ENCODE measurements around the gene TRMT44.
A peak's percentile ranks its signal among the peaks of the same experiment; 100 is the strongest.

The TRMT44 gene

DNA sequence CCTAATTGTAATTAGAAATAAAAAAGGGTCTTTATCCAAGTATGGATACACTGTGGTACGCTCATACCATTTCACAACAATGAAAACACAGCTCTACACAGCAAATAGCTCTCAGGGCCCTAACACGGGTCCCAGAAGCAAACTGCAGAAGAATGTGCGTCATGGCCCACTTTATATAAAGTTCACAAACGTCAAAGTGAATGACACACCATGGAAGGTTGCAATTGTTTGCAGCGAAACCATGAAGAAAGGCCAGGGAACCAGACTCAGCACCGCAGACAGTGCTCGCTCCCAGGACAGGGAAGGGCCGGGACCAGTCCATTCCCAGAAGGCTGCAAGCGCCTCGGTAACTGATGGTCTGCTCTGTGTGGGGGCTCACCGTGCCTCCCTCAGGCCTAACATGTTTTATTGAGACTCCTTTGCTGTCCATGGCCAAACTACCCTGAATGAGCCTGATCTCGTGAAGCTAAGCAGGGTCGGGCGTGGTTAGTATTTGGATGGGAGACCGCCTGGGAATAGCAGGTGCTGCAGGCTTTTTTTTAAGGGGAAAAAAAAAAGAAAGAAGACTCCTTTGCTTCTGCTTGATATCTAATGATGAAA is 47.9 kb upstream of the TRMT44 start:
- peaks cover 24% of the 10 kb centered on the region for H3K4me1 ChIP-seq (ENCODE audit: low read length)
- no peak overlapping the region for H3K4me3 ChIP-seq (ENCODE audit: low read length)
- H3K9me3 ChIP-seq (ENCODE audit: insufficient read depth, low read length): no peaks in the 10 kb centered on the region
- H3K27ac ChIP-seq (ENCODE audit: low read length): peak overlapping the region; percentile 67
- no peaks in the 10 kb centered on the region for H3K79me2 ChIP-seq (ENCODE audit: low read length)
- H2AFZ ChIP-seq (ENCODE audit: low read depth, low read length): no peak overlapping the region
- TF ChIP-seq, protein P1, sequence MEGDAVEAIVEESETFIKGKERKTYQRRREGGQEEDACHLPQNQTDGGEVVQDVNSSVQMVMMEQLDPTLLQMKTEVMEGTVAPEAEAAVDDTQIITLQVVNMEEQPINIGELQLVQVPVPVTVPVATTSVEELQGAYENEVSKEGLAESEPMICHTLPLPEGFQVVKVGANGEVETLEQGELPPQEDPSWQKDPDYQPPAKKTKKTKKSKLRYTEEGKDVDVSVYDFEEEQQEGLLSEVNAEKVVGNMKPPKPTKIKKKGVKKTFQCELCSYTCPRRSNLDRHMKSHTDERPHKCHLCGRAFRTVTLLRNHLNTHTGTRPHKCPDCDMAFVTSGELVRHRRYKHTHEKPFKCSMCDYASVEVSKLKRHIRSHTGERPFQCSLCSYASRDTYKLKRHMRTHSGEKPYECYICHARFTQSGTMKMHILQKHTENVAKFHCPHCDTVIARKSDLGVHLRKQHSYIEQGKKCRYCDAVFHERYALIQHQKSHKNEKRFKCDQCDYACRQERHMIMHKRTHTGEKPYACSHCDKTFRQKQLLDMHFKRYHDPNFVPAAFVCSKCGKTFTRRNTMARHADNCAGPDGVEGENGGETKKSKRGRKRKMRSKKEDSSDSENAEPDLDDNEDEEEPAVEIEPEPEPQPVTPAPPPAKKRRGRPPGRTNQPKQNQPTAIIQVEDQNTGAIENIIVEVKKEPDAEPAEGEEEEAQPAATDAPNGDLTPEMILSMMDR (IDR thresholded peaks at IDR 0.05; ENCODE audit: low read depth, low read length): no peak
- TF ChIP-seq EZH2phosphoT487 (IDR thresholded peaks at IDR 0.05; ENCODE audit: low read depth): no peak
- 0 out of 2 replicates have a peak overlapping the region, but pooled peaks have one; percentile 9 for H3K9ac ChIP-seq (ENCODE audit: low read length)
- peaks cover 24% of the 10 kb centered on the region for H3K36me3 ChIP-seq (replicated peaks; ENCODE audit: low read depth, low read length)
- peak overlapping the region; percentile 60; the same call in 1 of the 2 replicates for H3K4me2 ChIP-seq (ENCODE audit: low read length)
- no peaks in the 10 kb centered on the region for H3K27me3 ChIP-seq (ENCODE audit: low read depth, low read length)
- no peaks in the 10 kb centered on the region for H4K20me1 ChIP-seq (ENCODE audit: insufficient read depth, low read length)

DNA sequence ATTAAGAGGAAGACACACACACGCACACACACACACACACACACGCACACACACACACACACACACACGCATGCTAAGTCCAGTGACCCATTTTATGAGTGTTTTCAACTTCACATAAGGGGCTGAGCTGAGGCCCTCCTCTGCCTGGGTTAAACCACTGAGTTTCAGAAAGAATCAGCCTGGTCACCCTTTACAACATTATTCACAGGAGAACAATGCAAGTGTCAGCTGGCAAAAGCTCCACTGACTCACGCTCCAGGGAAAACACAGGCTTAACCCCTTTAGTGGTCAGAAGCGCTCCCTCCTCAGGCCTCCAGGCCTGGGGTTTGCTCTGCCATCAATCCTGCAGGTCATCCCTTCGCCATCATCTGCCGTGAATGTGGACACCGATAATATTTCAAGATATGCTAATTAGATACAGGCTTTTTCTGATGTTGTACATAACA is 47.0 kb upstream of the TRMT44 start:
- no peak overlapping the region for H3K4me2 ChIP-seq (ENCODE audit: low read length)
- no peak overlapping the region for H3K9ac ChIP-seq (ENCODE audit: low read length)
- no peaks in the 10 kb centered on the region for H4K20me1 ChIP-seq (ENCODE audit: insufficient read depth, low read length)
- no peak overlapping the region for H3K27ac ChIP-seq (ENCODE audit: low read length)
- no peak overlapping the region for H2AFZ ChIP-seq (ENCODE audit: low read depth, low read length)
- TF ChIP-seq, protein P1 (IDR thresholded peaks at IDR 0.05; ENCODE audit: low read depth, low read length): no peak
- no peak for TF ChIP-seq EZH2phosphoT487 (IDR thresholded peaks at IDR 0.05; ENCODE audit: low read depth)
- H3K27me3 ChIP-seq (ENCODE audit: low read depth, low read length): no peaks in the 10 kb centered on the region
- peaks cover 24% of the 10 kb centered on the region for H3K36me3 ChIP-seq (replicated peaks; ENCODE audit: low read depth, low read length)
- H3K4me1 ChIP-seq (ENCODE audit: low read length): peaks cover 24% of the 10 kb centered on the region
- no peak overlapping the region for H3K4me3 ChIP-seq (ENCODE audit: low read length)
- no peaks in the 10 kb centered on the region for H3K9me3 ChIP-seq (ENCODE audit: insufficient read depth, low read length)
- H3K79me2 ChIP-seq (ENCODE audit: low read length): no peaks in the 10 kb centered on the region

DNA sequence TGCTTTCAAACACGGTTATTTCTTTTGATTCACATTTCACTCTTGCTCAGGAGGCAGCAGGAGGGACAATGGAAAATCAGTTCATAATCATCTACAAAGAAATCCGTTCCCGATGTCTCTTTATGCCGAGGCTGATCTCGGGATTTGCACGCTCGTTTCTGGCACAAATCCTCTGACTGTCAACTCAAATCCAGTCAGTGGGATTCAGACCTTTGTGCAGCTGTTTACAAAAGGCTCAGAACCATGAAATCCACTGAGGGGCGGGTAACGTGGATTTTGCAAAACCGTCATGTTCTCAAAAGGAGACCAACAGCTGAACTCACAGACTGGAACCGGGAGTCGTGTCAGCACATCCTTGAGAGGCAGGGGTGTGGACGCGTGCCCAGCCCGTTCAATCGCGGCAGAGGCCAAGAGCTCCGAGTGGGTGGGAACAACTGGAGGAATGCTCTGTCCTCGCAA is 46.5 kb upstream of the TRMT44 start:
- H2AFZ ChIP-seq (ENCODE audit: low read depth, low read length): no peak overlapping the region
- H3K4me3 ChIP-seq (ENCODE audit: low read length): no peak overlapping the region
- no peaks in the 10 kb centered on the region for H4K20me1 ChIP-seq (ENCODE audit: insufficient read depth, low read length)
- no peaks in the 10 kb centered on the region for H3K9me3 ChIP-seq (ENCODE audit: insufficient read depth, low read length)
- no peaks in the 10 kb centered on the region for H3K79me2 ChIP-seq (ENCODE audit: low read length)
- no peak overlapping the region for H3K9ac ChIP-seq (ENCODE audit: low read length)
- TF ChIP-seq, protein P1 (IDR thresholded peaks at IDR 0.05; ENCODE audit: low read depth, low read length): no peak
- TF ChIP-seq EZH2phosphoT487 (IDR thresholded peaks at IDR 0.05; ENCODE audit: low read depth): no peak
- H3K27me3 ChIP-seq (ENCODE audit: low read depth, low read length): no peaks in the 10 kb centered on the region
- no peak overlapping the region for H3K4me2 ChIP-seq (ENCODE audit: low read length)
- H3K4me1 ChIP-seq (ENCODE audit: low read length): peaks cover 24% of the 10 kb centered on the region
- H3K36me3 ChIP-seq (replicated peaks; ENCODE audit: low read depth, low read length): peaks cover 26% of the 10 kb centered on the region
- H3K27ac ChIP-seq (ENCODE audit: low read length): no peak overlapping the region

DNA sequence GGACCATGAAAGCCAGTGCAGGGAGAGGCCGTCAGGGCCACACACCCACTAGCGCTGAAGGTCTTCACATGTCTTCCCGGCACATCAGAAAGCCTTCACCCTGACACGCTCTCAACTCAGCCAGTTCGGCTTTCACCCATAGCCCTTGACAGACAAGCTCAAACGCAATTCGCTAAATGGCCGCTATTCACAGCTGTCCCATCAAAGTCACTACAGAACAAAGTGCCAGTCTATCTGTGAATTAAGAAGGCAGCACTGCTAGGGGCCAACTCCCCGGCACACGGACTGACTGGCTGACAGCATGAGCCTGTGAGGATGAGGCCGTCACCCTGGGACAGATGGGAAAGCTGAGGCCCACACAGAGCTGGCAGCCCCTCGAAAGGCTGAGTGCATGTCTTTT is 45.8 kb upstream of the TRMT44 start:
- Histone ChIP-seq H3K9me3 (ENCODE audit: insufficient read depth, low read length) (no peaks in the 10 kb centered on the region), H4K20me1 (ENCODE audit: insufficient read depth, low read length) (no peaks in the 10 kb centered on the region), H3K4me2 (ENCODE audit: low read length) (no peak overlapping the region), H3K9ac (ENCODE audit: low read length) (no peak overlapping the region), H3K4me3 (ENCODE audit: low read length) (no peak overlapping the region), H3K36me3 (replicated peaks; ENCODE audit: low read depth, low read length) (peaks cover 23% of the 10 kb centered on the region), H3K79me2 (ENCODE audit: low read length) (no peaks in the 10 kb centered on the region), H3K4me1 (ENCODE audit: low read length) (peaks cover 24% of the 10 kb centered on the region), H3K27me3 (ENCODE audit: low read depth, low read length) (no peaks in the 10 kb centered on the region), H3K27ac (ENCODE audit: low read length) (no peak overlapping the region), H2AFZ (ENCODE audit: low read depth, low read length) (no peak overlapping the region)
- no peak for TF ChIP-seq EZH2phosphoT487 (IDR thresholded peaks at IDR 0.05; ENCODE audit: low read depth)
- TF ChIP-seq, protein P1 (IDR thresholded peaks at IDR 0.05; ENCODE audit: low read depth, low read length): no peak

Measured in OCI-LY3 (cell line).